GM19467 (cell line): ENCODE measurements around the gene RBM43.
A peak's percentile ranks its signal among the peaks of the same experiment; 100 is the strongest.
"Not testable (repeated sequence)": the region's sequence is repeated elsewhere in the genome, so short reads cannot be mapped to it uniquely, and the experiment has no call there.

Experiments used
- ATAC-seq: cut with Tn5 transposase; IDR thresholded peaks from one replicate; pipeline ENCODE4 v1.9.1; 2021; ENCODE audit warnings: mild to moderate bottlenecking, moderate library complexity; ENCODE audit not compliant: unreplicated experiment

RBM43 gene

DNA sequence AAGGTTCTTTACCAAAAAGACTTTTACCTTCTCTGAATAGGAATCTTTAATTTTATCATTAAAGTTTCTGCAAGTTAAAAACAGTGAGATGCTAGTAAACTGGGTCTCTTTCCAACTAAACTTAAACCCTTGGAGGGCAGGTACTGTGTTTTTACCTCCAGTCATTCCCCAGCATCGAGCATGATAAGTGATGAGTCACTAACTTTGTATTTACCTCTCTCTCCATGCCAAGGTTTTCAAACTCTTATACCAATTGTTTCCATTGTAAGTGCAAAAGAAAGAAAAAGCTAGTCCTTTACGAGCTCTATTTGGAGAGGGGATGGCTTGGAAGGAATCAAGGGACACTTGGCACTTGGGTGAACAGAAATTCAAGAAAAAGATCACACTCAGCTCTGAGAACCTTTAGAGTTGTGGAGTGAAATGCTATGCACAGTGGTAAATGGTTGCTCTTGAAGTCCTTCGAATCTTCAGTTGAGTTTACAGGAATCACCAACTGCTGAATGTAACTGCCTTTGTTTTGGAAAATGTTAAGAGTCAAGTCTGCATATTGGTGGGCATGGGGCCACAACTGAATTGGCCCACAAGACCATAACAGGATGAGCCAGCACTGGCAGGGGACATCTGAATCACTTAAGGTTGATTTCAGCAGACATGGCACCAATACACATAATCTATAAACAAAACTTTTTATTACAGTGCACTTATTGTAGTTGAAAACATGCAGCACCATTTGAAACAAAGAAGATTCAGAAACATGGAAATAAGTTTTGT lies 8.3 kb upstream of the RBM43 start:
- no peak for ATAC-seq

DNA sequence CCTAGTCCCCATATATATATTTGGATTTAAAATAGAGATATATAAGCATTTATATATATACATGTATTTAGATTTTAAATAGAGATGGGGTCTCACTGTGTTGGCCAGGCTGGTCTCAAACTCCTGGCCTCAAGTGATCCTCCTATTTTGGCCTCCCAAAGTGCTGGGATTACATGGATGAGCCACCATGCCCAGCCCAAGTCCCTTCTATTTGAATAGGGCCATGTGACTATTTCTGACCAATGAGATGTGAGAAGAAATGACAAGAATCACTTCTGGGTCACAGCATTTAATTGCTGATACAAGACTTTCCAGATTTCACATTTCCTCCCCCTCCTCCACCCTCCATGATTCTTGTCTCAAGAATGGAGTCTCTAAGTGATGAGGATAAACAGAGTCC lies 6.4 kb upstream of the RBM43 start:
- ATAC-seq, result no peak

DNA sequence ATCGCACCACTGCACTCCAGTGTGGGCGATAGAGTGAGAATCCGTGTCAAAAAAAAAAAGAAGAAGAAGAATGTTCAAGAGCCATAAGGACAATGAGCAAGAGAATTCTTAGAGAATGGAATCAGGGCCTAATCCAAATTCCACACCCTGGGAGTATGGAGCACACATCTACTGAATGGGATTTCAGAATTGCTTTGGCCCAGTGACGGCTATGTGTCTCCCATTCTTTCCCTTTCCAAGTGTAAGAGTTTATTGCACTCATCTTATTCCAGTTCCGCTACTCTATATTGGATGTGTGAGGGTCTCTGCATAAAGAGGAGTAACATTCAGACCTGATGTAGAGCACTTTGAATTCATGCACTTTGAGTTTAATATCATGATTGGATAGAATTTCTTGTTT lies 5.9 kb upstream of the RBM43 start:
- ATAC-seq, result no peak

DNA sequence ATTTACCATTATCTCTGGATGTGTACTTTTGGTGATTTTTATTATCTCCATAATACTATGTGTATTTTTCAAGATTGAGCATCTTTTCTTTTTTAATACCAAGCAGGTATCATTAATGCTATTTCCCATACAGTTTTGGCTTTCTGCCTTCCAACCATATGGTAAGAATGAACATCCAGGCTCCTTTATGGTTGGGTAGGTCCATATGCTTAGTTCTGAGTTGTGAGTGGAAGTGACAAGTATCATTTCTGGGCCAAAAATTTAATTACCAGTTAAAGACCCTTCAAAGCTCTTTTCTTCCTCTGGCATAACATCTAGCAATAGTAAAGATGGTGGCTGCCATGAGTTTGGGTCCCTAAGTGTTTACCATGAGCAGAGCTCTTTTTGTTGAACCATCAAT lies 4.3 kb upstream of the RBM43 start:
- ATAC-seq, result no peak

DNA sequence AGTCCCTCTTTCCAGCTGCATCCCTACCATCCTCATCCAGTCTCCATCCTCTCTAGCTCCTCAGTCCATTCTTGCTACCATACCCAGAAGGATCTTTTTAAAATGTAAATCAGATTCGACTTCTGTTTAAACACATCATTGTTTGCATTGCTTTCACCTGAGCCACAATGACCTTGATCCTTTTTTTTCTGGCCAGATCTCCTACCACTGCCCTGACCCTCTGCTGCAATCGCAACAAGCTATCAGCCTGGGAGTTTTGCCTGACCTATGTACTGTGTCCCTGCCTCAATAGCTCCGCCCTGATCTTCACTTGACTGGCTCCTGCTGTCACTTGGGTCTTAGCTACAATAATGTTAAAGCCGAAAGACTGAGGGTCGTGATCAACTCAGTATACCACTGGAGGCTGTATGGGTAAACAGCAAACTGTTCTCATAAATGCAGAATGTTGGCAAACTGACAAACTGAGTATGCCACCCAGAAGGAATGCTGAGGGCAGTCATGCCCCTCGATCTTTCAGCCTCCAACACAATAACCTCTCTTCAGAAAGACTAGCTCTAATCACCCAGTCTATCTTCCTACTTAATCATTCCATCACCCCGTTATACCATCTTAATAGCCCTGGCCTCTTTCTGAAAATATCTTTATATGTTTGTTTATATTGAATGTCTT lies 2.6 kb upstream of the RBM43 start:
- ATAC-seq, result no peak

DNA sequence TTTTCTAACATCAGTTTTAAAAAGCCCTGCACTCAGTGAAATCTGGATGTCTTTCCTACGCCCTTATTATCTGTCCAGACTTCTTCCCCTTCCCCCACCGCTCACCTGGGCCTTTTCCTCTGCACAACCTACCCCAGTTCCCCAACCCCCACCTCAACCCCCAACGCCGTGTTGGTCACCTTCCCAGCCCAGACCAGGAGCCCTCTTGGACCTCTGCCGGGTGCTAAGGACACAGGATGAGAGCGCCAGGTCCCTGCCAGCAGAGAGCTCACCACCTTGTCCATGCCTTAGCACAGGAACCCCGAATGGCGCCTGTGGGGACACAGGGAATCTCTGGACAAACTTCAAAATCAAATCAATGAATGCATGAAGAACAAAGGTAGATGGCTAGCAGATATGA lies 966 bp upstream of the RBM43 start:
- ATAC-seq, result no peak

DNA sequence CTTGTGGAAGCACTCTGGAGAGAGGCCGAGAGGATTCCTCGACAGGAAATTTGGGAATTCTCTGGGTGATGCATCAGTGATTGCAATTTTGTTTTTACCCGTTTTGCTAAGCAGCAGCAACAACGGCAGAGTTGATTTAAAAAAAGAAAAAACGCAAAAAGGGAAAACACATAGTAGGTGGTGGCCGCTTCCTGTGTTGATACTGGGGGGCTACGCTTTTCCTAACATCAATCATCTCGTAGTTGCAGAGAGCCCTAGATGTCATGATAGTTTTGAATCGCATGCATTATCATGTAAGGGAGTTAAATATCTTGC lies 271 bp upstream of the RBM43 start:
- ATAC-seq, result no peak

DNA sequence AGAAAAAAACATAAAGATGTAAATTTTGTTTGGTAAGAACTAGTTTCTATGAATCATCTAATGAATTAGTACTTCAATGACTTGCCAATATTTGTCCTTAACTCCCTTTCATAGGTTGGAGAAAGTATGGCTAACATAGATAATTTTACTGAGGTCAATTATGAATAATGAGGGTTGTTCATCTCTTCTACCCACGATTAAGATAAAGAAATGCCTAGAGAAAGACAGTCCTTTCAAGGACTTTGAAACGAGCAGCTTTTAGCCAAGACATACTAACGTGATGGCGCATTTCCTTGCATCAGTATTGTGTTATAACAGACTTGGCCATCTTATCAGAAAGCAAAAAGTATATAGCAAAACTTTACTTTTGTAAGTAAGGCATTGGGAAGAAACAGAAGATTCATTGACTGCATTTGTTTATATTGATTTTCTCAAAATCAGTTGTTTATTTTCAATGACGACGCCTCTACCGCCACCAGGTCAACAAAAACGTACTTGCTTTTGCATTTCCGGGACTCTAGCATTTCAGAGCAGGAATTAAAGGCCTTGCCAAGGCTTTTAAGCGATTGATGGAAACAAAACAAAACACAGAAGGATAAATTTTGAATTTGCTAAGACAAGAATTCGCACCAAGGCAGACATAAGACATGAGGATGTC lies 961 bp downstream of the RBM43 start:
- ATAC-seq, result no peak

DNA sequence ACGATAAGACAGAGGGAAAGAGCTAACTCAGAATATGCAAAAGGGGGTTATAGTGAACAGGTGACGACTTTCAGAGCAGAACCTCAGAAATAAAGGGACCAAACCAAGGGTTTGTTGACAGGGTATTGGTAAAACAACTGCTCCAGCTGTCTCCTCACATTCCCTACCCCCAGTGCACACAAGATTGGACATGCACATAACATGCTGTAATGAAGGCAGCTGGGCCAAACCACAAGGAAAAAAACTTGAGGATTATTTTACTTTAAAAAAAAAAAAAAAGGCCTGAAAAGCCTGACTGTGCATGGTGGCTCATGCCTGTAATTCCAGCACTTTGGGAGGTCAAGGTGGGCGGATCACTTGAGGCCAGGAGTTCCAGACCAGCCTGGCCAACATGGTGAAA lies 3.5 kb downstream of the RBM43 start:
- no peak for ATAC-seq

DNA sequence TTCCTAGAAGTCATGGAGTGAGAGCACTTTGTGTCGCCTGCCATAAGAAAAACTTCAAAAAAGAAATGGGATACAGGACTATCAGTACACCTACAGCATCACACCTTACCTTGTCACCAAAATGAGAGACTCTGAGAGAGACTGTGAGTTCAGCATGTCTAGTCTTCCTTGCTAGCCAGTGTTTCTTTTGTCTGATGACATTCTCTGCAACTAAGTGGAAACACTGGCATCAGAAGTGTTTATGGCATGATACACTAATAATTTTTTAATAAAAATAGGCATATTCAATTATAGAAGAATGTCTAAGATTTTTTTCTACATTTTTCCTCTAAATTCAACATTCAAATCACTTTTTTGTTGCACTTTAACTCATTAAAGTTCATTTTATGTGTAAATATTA lies 9.0 kb downstream of the RBM43 start:
- no peak for ATAC-seq

DNA sequence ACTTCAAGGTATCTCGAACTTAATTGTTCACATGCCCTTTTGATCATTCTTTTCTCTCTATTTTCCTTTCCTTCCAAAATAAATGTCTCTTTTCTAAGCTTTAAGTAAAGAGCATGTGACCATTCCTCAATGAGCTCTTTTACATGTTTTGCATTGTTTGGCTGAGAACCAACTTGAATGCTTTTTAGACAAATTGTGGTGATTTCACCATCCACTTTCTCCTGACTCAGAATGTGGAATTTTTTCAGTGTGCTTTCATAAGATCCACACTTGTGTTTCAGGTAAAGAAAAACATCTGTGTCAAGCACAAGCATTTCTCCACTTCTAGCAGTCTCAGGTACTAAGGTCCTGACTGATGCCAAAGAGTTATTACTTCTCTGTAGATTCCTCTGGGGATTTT lies 10.7 kb downstream of the RBM43 start:
- no peak for ATAC-seq

DNA sequence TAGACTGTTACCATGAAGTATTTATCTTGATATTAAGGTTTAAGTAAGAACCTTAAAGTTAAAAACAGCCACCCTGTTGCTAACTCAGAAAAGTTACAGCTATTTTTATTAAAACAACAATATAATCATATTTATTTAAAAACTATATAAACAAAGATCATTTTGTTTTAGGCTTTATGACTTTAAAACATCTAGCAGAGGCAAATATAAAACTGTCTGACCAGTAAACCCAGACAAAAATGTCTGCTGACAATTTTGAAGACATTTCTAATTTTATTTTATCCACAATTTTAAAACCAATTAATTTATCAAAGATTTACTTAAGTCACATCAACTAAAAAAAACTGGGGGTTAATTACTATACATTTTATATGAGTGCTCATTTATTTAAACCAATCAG lies 14.2 kb downstream of the RBM43 start:
- no peak for ATAC-seq

DNA sequence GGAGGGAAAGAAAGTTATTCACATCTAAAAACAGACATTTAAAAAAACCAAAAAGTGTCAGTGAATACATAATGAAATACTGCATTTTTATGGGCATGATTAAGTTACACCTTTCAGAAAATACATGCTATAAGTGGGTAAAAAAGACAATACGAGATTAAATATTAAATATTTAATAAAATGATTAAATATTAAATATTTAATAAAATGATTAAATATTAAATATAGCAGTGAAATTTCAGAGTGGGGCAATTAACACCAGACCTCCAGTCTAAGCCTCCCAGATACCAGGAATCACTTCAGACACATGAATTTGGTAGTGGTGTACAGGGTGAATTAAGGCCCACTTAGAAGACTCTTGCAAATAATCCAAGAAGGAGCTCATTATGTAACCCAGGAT lies 15.5 kb downstream of the RBM43 start:
- no peak for ATAC-seq

DNA sequence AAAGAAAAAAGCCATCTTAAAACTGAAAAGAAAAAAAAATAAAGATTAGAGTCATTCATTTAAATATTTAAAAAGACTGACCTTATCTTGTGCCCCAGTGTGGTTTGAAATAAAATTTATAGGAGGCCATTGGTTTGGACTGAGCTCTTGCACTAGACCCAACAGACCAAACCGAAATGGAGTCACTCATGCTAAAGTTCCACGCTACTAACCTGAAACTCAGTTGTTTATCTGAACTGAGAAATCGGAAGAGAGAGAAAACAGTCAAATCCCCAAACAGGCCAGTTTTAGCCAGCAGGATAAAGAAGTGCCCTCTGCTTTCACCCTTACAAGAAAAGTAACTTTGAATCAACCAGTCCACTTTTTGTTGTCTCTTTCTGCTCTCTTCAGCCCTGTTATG lies 18.2 kb downstream of the RBM43 start:
- ATAC-seq, result no peak

DNA sequence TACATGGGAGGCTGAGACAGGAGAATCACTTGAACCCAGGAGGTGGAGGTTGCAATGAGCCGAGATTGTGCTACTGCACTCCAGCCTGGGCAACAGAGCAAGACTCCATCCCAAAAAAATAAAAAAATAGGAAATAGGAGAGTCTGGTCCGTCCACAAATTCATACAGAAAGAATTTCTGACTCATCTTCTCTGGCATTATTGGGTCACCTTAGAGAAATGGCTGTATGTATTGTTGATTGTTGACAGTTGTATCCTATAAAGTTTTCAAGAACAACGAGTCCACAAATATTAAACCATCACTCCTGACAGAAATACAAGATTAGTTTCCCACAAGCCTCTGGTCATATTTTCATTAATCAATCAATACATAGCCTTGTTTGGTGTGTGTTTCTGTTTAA lies 20.4 kb downstream of the RBM43 start:
- no peak for ATAC-seq

DNA sequence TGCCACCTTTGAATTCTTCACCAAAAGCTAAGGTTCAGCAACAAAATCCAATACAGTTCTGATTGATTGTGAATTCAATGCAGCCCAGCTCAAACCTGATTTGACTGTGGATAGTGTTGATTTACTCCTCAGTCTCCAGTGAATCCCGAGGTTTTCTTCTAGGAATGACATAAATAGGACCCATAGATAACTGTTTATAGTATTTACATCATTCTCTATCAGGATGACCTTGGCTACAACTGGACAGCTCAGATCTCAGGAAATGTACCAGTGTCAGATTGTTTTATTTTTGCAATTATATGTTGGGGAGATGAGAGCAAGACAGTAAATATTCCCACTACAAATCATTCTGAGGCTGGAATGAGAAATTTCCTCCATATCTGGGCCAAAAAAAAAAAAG lies 21.2 kb downstream of the RBM43 start:
- no peak for ATAC-seq

DNA sequence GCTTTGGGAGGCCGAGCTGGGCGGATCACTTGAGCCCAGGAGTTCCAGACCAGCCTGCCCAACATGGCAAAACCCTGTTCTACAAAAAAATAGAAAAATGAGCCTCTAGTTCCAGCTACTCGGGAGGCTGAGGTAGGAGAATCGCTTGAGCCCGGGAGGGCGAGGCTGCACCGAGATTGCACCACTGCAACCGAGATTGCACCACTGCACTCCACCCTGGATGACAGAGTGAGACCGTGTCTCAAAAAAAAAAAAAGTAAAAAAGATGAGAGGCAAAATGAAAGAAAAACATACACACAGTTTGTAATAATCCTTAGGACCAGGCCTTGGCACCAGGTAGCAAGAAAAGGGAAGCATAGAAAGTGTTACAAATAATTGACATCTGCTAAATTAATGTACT lies 22.0 kb downstream of the RBM43 start:
- no peak for ATAC-seq

DNA sequence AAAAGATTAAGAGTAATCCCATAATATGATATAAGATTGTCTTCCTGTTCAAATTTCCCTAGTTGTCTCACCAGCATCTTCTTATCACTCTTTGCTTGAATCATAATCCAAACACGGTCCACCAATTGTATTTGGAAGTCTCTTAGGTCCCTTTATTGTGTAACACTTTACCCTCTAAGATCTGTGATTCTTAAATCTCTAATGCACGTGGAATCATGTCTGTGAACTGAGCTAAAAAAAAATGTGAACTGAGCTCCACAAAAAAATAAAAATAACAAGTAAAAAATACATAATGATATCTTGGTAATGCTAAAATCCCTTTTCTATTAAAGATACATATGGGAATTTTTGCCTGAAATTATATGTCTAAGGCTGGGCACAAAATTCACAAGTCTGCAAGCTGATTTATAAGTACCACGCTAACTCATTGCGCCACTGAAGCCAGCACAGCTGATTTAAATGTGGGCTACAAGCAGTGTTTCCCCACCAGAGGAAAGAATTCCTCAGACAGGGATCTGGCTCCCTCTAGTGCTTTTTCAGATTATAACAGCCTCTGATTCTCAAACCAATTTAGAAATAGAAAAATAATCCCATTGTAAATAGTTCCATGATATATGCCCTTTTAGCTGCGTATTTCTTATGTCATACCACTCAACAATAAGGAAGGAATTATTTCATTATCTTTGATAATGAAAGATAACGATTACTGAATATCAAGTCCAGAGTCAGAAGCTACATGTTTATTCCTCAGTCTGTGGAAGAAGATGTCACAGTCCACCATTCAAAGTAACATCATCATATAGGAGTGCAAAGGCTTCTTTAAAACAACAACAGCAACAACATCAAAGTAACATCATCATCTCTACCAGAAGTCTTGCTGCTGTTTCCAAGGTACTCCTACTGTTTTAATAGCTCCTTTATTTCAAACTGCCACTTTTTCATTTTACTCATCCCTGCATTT lies 22.9 kb downstream of the RBM43 start:
- peak; percentile 70 for ATAC-seq

DNA sequence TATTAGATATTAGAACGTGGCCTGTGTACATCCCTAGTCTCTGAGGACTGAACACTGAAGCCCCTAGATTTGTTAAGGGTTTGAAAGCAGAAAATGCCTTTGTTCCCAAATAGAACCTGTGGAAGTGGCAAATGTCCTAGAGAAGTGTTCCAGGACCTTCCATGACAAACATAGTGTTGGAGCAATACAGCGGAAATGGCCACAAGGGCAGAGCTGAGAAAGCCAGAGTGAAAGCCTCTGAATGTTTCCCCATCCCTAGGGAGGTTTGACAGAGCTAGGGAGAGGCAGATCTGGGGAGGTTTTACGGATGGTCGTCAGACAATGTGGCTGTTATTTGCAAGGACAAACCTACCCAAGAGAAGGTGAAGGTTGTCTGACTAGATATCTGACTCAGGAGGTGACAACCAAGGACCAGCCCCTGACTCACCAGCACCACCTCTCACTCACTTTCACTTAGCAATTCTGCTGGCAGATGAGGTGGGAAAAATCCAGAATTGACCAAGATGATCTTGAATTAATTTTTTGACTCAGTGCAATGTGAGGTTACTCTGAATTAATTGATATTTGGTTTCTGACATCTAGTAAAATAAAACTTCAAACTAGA lies 24.1 kb downstream of the RBM43 start:
- ATAC-seq, result no peak

DNA sequence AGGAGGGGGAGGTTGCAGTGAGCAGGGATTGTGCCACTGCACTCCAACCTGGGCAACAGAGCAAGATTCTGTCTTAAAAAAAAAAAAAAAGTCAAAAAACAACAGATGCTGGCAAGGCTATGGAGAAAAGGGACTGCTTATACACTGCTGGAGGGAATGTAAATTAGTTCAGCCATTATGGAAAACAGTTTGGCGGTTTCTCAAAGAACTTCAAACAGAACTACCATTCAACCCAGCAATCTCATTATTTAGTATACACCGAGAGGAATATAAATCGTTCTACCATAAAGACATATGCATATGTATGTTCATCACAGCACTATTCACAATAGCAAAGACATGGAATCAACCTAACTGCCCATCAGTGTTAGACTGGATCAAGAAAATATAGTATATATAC lies 27.9 kb downstream of the RBM43 start:
- ATAC-seq, result not testable (repeated sequence)

DNA sequence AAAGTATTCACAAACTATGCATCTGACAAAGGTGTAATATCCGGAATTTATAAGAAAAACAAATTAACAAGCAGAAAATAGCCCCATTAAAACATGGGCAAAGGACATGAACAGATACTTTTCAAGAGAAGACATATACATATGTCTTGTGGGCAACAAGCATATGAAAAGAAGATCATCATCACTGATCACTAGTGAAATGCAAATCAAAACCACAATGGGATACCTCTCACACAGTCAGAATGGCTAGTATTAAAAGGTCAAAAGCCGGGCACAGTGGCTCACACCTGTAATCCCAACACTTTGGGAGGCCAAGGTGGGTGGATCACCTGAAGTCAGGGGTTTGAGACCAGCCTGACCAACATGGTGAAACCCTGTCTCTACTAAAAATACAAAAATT lies 28.4 kb downstream of the RBM43 start:
- not testable (repeated sequence) for ATAC-seq
